HG03571 (cell line): ENCODE measurements around the gene PYGO1.
"Not testable (repeated sequence)": the region's sequence is repeated elsewhere in the genome, so short reads cannot be mapped to it uniquely, and the experiment has no call there.

ENCODE experiments used
- ATAC-seq: cut with Tn5 transposase; IDR thresholded peaks from one replicate; pipeline ENCODE4 v1.9.1; 2021; ENCODE audit not compliant: unreplicated experiment

PYGO1 gene

GRCh38 chr15:55513152-55513551, 75.0 kb downstream of the PYGO1 start:
- no peak for ATAC-seq

DNA sequence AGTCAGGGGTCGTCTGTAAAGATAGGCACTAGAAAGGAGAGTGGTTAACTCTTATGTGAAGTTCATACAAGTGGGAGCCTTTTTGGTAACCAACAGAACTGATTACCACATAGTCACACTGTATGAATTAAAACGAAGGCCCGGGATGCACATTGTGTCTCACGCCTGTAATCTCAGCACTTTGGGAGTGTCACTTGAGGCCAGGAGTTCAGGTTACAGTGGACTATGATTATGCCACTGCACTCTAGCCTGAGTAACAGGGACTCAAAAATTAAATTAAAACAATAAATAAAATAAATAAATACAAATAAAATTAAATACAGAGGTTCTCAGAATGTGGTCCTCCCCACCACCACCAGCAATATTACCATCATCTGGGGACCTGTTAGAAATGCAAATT, 80.6 kb downstream of the PYGO1 start:
- no peak for ATAC-seq

GRCh38 chr15:55505407-55505806, 82.7 kb downstream of the PYGO1 start:
- ATAC-seq: not testable (repeated sequence)

- ATAC-seq: no peak
Observed at GRCh38 chr15:55499151-55499550, 89.0 kb downstream of the PYGO1 start.

DNA sequence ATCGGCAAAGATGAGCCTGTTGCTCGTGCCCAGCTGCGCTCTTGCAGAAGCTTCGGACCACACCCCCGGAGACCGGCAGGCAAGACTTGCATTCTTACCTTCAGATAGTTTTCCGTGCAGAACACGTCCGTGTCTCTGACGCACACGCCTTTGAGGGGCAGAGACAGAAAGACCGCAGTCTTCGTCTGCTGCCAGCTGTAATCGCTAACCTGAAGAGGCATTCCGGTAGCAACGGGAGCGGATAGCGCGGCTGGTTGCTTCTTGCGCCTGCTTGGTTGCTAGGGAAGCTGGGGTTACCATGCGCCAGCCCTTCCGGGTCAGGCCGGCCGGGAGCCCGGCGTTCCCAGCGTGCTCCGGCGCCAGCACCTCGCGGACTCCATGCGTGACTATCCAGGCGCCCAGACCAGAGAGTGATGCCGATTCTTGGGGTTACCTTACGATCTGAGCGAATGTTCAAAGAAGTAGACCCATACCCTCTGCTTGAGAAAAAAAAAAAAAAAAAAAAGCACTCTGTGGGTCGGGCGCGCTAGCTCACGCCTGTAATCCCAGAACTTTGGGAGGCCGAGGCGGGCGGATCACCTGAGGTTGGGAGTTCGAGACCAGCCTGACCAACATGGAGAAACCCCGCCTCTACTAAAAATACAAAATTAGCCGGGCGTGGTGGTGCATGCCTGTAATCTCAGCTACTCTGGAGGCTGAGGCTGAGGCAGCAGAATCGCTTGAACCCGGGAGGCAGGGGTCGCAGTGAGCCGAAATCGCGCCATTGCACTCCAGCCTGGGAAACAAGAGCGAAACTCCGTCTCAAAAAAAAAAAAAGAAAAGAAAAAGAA, 89.8 kb downstream of the PYGO1 start:
- ATAC-seq: peak; percentile 99

DNA sequence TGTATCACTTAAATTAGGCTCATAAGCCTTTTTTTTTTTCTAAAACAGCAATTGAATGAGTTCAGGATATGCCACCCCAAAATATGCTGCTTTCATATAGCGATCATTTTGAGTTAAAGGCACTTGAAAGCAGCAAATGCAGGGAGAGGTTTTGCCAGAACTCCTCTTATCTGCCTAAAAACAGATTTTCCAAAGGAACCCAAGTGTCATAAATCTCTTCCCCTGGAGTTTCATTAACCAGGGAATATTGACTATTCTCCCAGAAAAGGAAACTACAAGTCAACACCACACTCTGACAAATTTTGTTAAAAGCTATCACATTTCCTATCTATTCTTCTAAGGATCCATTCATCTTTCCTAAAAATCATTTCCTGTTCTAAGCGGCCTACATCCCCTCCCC, 91.4 kb downstream of the PYGO1 start:
- ATAC-seq: no peak

DNA sequence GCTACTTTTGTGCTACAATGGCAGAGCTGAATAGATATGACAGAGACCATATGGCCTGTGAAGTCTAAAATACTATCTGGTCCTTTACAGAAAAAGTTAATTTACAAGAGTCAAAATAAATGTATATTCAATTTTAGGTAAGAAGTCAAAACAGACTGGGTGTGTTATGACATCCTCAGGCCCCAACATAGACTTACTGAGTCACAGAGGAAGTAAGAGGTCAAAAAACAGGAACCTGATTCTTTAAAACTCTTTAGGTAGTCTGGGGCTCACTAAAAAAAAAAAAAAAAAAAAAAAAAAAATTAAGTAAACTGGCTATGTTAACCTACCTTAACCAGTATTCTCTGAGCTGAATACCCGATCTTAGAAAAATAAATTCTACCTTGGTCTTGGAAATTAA, 93.2 kb downstream of the PYGO1 start:
- no peak for ATAC-seq

DNA sequence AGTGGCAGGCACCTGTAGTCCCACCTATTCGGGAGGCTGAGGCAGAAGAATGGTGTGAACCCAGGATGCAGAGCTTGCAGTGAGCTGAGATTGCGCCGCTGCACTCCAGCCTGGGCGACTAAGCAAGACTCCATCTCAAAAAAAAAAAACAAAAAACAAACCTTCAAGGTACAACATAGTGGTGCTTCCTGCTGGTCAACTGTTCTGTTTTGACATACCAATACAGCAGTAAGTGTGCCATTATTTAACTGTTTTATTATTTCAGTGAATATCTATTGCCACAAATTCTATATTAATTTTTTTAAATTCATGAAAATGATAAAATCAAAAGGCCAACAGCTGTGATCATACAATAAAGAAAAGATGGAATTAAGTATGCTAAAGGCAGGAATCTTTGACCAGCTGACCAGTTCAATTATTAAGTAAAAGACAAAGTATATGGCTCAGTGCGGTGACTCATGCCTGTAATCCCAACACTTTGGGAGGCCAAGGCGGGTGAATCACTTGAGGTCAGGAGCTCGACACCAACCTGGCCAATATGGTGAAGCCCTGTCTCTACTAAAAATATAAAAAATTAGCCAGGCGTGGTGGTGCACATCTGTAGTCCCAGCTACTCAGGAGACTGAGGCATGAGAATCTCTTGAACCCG, 99.1 kb downstream of the PYGO1 start:
- ATAC-seq: not testable (repeated sequence)
